Right cardiac atrium (tissue), 5 donors: ENCODE data around the gene DCDC2. TPM values are rescaled to one million over a fixed set of nuclear protein-coding genes. Genes with fewer than 3 reads are reported as not detected.
A peak's percentile ranks its signal among the peaks of the same experiment; 100 is the strongest.
"Not testable (repeated sequence)": the region's sequence is repeated elsewhere in the genome, so short reads cannot be mapped to it uniquely, and the experiment has no call there.

Source experiments
- ATAC-seq, 2 donors: fragments of 200-7000 bp; cut with Tn5 transposase; one replicate each; pipeline versions ENCODE4 v1.8.0 to v1.9.1; 2020; ENCODE audit warnings: moderate library complexity in 2 of 2, mild to moderate bottlenecking in 1 of 2
- DNase-seq, 3 donors: peaks; one replicate each; pipeline ENCODE4 v3.0.0-alpha.2; 2020
- H3K27ac ChIP-seq: one replicate; pipeline ENCODE4 v1.5.1; 2013; ENCODE audit warnings: mild to moderate bottlenecking, low read length, control low read depth, moderate library complexity
- H3K27me3 ChIP-seq: one replicate; pipeline ENCODE4 v1.6.1; 2013; ENCODE audit not compliant: control insufficient read depth, insufficient read depth
- H3K4me1 ChIP-seq: one replicate; pipeline ENCODE4 v1.6.1; 2013; ENCODE audit warnings: low read length; ENCODE audit not compliant: control insufficient read depth, insufficient read depth
- H3K4me3 ChIP-seq: one replicate; pipeline ENCODE4 v1.5.1; 2013; ENCODE audit warnings: low read length, control low read depth
- H3K9me3 ChIP-seq: one replicate; pipeline ENCODE4 v1.6.1; 2013; ENCODE audit warnings: low read length; ENCODE audit not compliant: control insufficient read depth
- WGBS: extraction: QIAGEN DNeasy Blood & Tissue Kit; methylation state at CpG from one replicate; pipeline ENCODE4 v1.1.7; 2013; 5-methylcytosine and 5-hydroxymethylcytosine counted together
- intact Hi-C, 4 donors: fragments of 100-400 bp; cut with DNase I; formaldehyde crosslinking; loops; one replicate each; pipeline versions ENCODE4 v1.11.0 to v1.14.0; 2022 to 2023
- polyA plus RNA-seq: library from polyadenylated mRNA; stranded (reverse); fragments of 200-250 nt; gene quantifications from one replicate; pipeline ENCODE4 v1.2.3, GENCODE V29; 2013
- total RNA-seq, 4 donors: library from RNA; stranded (reverse); fragmentation: NEBNext Ultra II Directional; extraction: Animal tissue kit (Norgen Biotek cat#: 25700); gene quantifications; one replicate each; pipeline ENCODE4 v1.2.1, GENCODE V29; 2021
- donor health status: healthy with polysubstance abuse.
- donor health status: DM: no; HTN: yes; CAD: no.
- donor health status: DM: no; HTN: no; CAD: no.
- donor health status: DM: no; HTN: yes; CAD: no; lungs with severe emphysema.
- donor health status: DM: yes; HTN: yes; CAD: no.

Gene DCDC2
- total and polyA plus RNA-seq, 5 donors, result not detected

- DNase-seq, H3K27me3 ChIP-seq, H3K27ac ChIP-seq, H3K9me3 ChIP-seq, H3K4me3 ChIP-seq, ATAC-seq, intact Hi-C loops, H3K4me1 ChIP-seq: not testable (repeated sequence)
- 88% methylated on average over 2 of the region's 2 CpGs for WGBS
These were observed 64.0 kb downstream of the DCDC2 start for GRCh38 chr6:24293852-24294251.

GRCh38 chr6:24287239-24287638 lies 70.6 kb downstream of the DCDC2 start:
- intact Hi-C loops, result loop anchor here in 2 of 4 donors (10.0 kb wide), 1 partner anchor 98 kb away; no protein-coding TSS in a partner anchor
- Histone ChIP-seq H3K4me3 (no peak overlapping the region), H3K4me1 (no peaks in the 10 kb centered on the region), H3K9me3 (no peaks in the 10 kb centered on the region), H3K27me3 (no peaks in the 10 kb centered on the region), H3K27ac (no peak overlapping the region)
- WGBS, result 83% methylated on average over 5 of the region's 5 CpGs
- DNase-seq (no peak), ATAC-seq (no peak)

- H3K4me3 ChIP-seq, result no peak overlapping the region
- DNase-seq (no peak), ATAC-seq (no peak)
- H3K4me1 ChIP-seq, result no peaks in the 10 kb centered on the region
- H3K9me3 ChIP-seq, result no peaks in the 10 kb centered on the region
- no peak overlapping the region for H3K27ac ChIP-seq
- intact Hi-C loops, result loop anchor here (5.0 to 10.0 kb wide), 3 partner anchors 101 to 108 kb away; no protein-coding TSS in a partner anchor
- 73% methylated on average over 10 of the region's 10 CpGs for WGBS
- H3K27me3 ChIP-seq, result no peaks in the 10 kb centered on the region
These were observed 73.9 kb downstream of the DCDC2 start for GRCh38 chr6:24284006-24284405.

GRCh38 chr6:24283043-24283985 lies 74.5 kb downstream of the DCDC2 start:
- WGBS, result 6% methylated on average over 10 of the region's 10 CpGs
- H3K27ac ChIP-seq, result no peak overlapping the region
- peak; percentile 92 to 93 for ATAC-seq
- peak; percentile 62 to 85 (median 81) for DNase-seq
- intact Hi-C loops, result loop anchor here (5.0 to 10.0 kb wide), 3 partner anchors 101 to 109 kb away; no protein-coding TSS in a partner anchor
- no peaks in the 10 kb centered on the region for H3K9me3 ChIP-seq
- H3K27me3 ChIP-seq, result no peaks in the 10 kb centered on the region
- no peaks in the 10 kb centered on the region for H3K4me1 ChIP-seq
- H3K4me3 ChIP-seq, result peak overlapping the region; percentile 22

GRCh38 chr6:24274441-24275083 lies 83.3 kb downstream of the DCDC2 start:
- no peak overlapping the region for H3K4me3 ChIP-seq
- DNase-seq, result no peak
- intact Hi-C loops, result no loop called here
- H3K4me1 ChIP-seq, result no peaks in the 10 kb centered on the region
- no peaks in the 10 kb centered on the region for H3K9me3 ChIP-seq
- no peak for ATAC-seq
- no peaks in the 10 kb centered on the region for H3K27me3 ChIP-seq
- H3K27ac ChIP-seq, result no peak overlapping the region
- 2% methylated on average over 1 of the region's 1 CpG for WGBS

- ATAC-seq, result no peak
- no peak for DNase-seq
- no peak overlapping the region for H3K27ac ChIP-seq
- WGBS, result 67% methylated on average over 7 of the region's 7 CpGs
- H3K4me3 ChIP-seq, result no peak overlapping the region
- intact Hi-C loops, result no loop called here
- no peaks in the 10 kb centered on the region for H3K4me1 ChIP-seq
- no peaks in the 10 kb centered on the region for H3K9me3 ChIP-seq
- H3K27me3 ChIP-seq, result no peaks in the 10 kb centered on the region
These were observed 84.6 kb downstream of the DCDC2 start for GRCh38 chr6:24273096-24273870.

- no peak for DNase-seq
- intact Hi-C loops, result no loop called here
- Histone ChIP-seq H3K27me3 (no peaks in the 10 kb centered on the region), H3K27ac (no peak overlapping the region), H3K9me3 (no peaks in the 10 kb centered on the region), H3K4me1 (no peaks in the 10 kb centered on the region), H3K4me3 (no peak overlapping the region)
- ATAC-seq, result no peak
These were observed 85.3 kb downstream of the DCDC2 start for GRCh38 chr6:24272553-24272952.

- H3K27ac ChIP-seq, result no peak overlapping the region
- intact Hi-C loops, result no loop called here
- WGBS, result 92% methylated on average over 1 of the region's 1 CpG
- H3K27me3 ChIP-seq, result no peaks in the 10 kb centered on the region
- H3K4me3 ChIP-seq, result no peak overlapping the region
- no peaks in the 10 kb centered on the region for H3K9me3 ChIP-seq
- H3K4me1 ChIP-seq, result no peaks in the 10 kb centered on the region
- DNase-seq, result no peak
- ATAC-seq, result no peak
These were observed 85.7 kb downstream of the DCDC2 start for GRCh38 chr6:24272148-24272547.

- H3K27ac ChIP-seq, result no peak overlapping the region
- intact Hi-C loops, result no loop called here
- WGBS, result 55% methylated on average over 1 of the region's 1 CpG
- no peaks in the 10 kb centered on the region for H3K9me3 ChIP-seq
- H3K4me3 ChIP-seq, result no peak overlapping the region
- H3K4me1 ChIP-seq, result no peaks in the 10 kb centered on the region
- no peaks in the 10 kb centered on the region for H3K27me3 ChIP-seq
- ATAC-seq (no peak), DNase-seq (no peak)
These were observed 87.8 kb downstream of the DCDC2 start for GRCh38 chr6:24270011-24270410.

- H3K4me1 ChIP-seq, intact Hi-C loops, DNase-seq, H3K4me3 ChIP-seq, H3K27ac ChIP-seq, H3K27me3 ChIP-seq, H3K9me3 ChIP-seq, ATAC-seq: not testable (repeated sequence)
- 84% methylated on average over 6 of the region's 6 CpGs for WGBS
These were observed 99.6 kb downstream of the DCDC2 start for GRCh38 chr6:24258214-24258613.

- no peaks in the 10 kb centered on the region for H3K27me3 ChIP-seq
- H3K9me3 ChIP-seq, result no peaks in the 10 kb centered on the region
- DNase-seq (no peak), ATAC-seq (no peak)
- intact Hi-C loops, result no loop called here
- H3K27ac ChIP-seq, result no peak overlapping the region
- 86% methylated on average over 4 of the region's 4 CpGs for WGBS
- H3K4me3 ChIP-seq, result no peak overlapping the region
- H3K4me1 ChIP-seq, result no peaks in the 10 kb centered on the region
These were observed 100.6 kb downstream of the DCDC2 start for GRCh38 chr6:24257282-24257681.
